ENCODE measurements around the gene YLPM1. TPM values are rescaled to one million over a fixed set of nuclear protein-coding genes. Genes with fewer than 3 reads are reported as not detected.
"Not testable (repeated sequence)": the region's sequence is repeated elsewhere in the genome, so short reads cannot be mapped to it uniquely, and the experiment has no call there.

Gene YLPM1
- total and polyA plus RNA-seq, 2 donors from 2014 or later = 16.2 to 68.2 TPM

DNA sequence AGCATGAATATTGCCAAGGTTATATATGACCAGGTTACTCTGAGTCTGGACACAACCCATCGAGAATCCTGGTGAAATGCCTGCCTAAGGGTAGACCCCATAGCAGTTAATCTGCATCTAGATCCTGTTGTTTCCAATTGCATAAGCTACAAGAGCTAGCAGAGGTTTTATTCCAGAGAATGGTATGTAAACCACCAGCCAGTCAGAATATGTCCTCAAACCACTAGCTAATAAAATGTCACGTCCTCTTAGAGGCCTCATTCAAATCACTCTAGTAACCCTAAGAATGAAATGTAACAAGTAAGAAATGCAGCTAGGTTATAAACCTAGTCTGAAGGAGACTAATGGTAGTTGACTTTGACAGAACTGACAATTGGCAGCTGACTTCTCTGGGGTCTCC, 9.0 kb upstream of the YLPM1 start:
- Histone ChIP-seq H3K4me3 (ENCODE audit: low read length in 3 of 3) (no peak overlapping the region), H3K9me3 (ENCODE audit: control insufficient read depth in 2 of 3, insufficient read depth in 1 of 3, low read length in 3 of 3) (peaks cover 0 to 2% (median 0%) of the 10 kb centered on the region in 3 donors), H3K4me1 (ENCODE audit: control insufficient read depth in 2 of 3, insufficient read depth in 2 of 3, low read depth in 1 of 3, low read length in 3 of 3) (no peaks in the 10 kb centered on the region), H3K36me3 (ENCODE audit: control insufficient read depth in 2 of 3, insufficient read depth in 3 of 3, low read length in 3 of 3) (no peaks in the 10 kb centered on the region), H3K9ac (ENCODE audit: low read length in 3 of 3) (no peak overlapping the region), H3K27me3 (ENCODE audit: control insufficient read depth, insufficient read depth, low read length) (no peaks in the 10 kb centered on the region), H3K27ac (ENCODE audit: low read depth in 2 of 2, low read length in 2 of 2) (no peak overlapping the region)
- DNase-seq (no peak), FAIRE-seq (no peak)
- TF ChIP-seq, protein P1, sequence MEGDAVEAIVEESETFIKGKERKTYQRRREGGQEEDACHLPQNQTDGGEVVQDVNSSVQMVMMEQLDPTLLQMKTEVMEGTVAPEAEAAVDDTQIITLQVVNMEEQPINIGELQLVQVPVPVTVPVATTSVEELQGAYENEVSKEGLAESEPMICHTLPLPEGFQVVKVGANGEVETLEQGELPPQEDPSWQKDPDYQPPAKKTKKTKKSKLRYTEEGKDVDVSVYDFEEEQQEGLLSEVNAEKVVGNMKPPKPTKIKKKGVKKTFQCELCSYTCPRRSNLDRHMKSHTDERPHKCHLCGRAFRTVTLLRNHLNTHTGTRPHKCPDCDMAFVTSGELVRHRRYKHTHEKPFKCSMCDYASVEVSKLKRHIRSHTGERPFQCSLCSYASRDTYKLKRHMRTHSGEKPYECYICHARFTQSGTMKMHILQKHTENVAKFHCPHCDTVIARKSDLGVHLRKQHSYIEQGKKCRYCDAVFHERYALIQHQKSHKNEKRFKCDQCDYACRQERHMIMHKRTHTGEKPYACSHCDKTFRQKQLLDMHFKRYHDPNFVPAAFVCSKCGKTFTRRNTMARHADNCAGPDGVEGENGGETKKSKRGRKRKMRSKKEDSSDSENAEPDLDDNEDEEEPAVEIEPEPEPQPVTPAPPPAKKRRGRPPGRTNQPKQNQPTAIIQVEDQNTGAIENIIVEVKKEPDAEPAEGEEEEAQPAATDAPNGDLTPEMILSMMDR (IDR thresholded peaks at IDR 0.05; ENCODE audit: borderline replicate concordance, extremely low read depth, insufficient read depth) = no peak
- intact Hi-C loops (cut with DNase I) = no loop called here

DNA sequence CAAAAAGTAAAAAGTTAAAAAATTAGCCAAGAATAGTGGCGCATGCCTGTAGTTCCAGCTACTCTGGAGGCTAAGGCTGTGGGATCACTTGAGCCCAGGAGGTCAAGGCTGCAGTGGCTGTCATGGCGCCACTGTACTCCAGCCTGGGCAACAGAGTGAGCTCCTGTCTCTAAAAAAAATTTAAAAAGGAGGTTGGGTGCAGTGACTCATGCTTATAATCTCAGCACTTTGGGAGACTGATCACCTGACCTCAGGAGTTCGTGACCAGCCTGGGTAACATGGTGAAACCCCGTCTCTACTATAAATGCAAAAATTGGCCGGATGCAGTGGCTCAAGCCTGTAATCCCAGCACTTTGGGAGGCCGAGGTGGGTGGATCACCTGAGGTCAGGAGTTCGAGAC, 8.2 kb upstream of the YLPM1 start:
- intact Hi-C loops (cut with DNase I) = no loop called here

DNA sequence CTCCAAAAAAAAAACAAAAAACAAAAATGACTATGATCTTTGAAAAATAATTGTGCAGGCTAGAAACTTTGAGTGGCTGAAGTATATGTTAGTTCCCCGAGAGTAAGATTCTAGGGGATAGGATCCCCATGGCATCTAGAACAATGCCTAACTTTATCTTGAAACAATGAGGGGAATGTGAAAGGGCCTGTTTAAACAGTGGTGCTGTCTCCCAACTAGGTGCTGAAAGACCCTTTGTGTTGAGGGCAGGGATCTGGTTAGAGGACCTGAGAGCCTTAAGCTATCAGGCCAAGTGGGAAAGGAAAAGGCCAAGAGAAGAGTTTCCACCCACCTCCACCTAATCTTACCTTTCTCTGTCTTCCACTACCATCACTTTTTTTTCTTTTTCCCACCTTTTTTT, 6.8 kb upstream of the YLPM1 start:
- intact Hi-C loops (cut with DNase I) = no loop called here
- H3K9me3 ChIP-seq (ENCODE audit: control insufficient read depth in 2 of 3, insufficient read depth in 1 of 3, low read length in 3 of 3) = peaks cover 0 to 2% (median 0%) of the 10 kb centered on the region in 3 donors
- H3K9ac ChIP-seq (ENCODE audit: low read length in 3 of 3) = no peak overlapping the region
- H3K4me1 ChIP-seq (ENCODE audit: control insufficient read depth in 2 of 3, insufficient read depth in 2 of 3, low read depth in 1 of 3, low read length in 3 of 3) = no peaks in the 10 kb centered on the region
- no peak overlapping the region for H3K4me3 ChIP-seq (ENCODE audit: low read length in 3 of 3)
- H3K27ac ChIP-seq (ENCODE audit: low read depth in 2 of 2, low read length in 2 of 2) = no peak overlapping the region
- TF ChIP-seq, protein P1 (IDR thresholded peaks at IDR 0.05; ENCODE audit: borderline replicate concordance, extremely low read depth, insufficient read depth) = no peak
- no peak for FAIRE-seq
- H3K27me3 ChIP-seq (ENCODE audit: control insufficient read depth, insufficient read depth, low read length) = no peaks in the 10 kb centered on the region
- DNase-seq = no peak
- no peaks in the 10 kb centered on the region for H3K36me3 ChIP-seq (ENCODE audit: control insufficient read depth in 2 of 3, insufficient read depth in 3 of 3, low read length in 3 of 3)

More for the DNA sequence above, 8.2 kb upstream of the YLPM1 start:
- no peaks in the 10 kb centered on the region for H3K4me1 ChIP-seq (ENCODE audit: control insufficient read depth in 2 of 3, insufficient read depth in 2 of 3, low read depth in 1 of 3, low read length in 3 of 3)
- TF ChIP-seq, protein P1 (IDR thresholded peaks at IDR 0.05; ENCODE audit: borderline replicate concordance, extremely low read depth, insufficient read depth) = no peak
- H3K9ac ChIP-seq (ENCODE audit: low read length in 3 of 3) = no peak overlapping the region
- FAIRE-seq (no peak), DNase-seq (no peak)
- no peak overlapping the region for H3K27ac ChIP-seq (ENCODE audit: low read depth in 2 of 2, low read length in 2 of 2)
- no peaks in the 10 kb centered on the region for H3K36me3 ChIP-seq (ENCODE audit: control insufficient read depth in 2 of 3, insufficient read depth in 3 of 3, low read length in 3 of 3)
- no peaks in the 10 kb centered on the region for H3K27me3 ChIP-seq (ENCODE audit: control insufficient read depth, insufficient read depth, low read length)
- H3K9me3 ChIP-seq (ENCODE audit: control insufficient read depth in 2 of 3, insufficient read depth in 1 of 3, low read length in 3 of 3) = peaks cover 0 to 2% (median 0%) of the 10 kb centered on the region in 3 donors
- no peak overlapping the region for H3K4me3 ChIP-seq (ENCODE audit: low read length in 3 of 3)

DNA sequence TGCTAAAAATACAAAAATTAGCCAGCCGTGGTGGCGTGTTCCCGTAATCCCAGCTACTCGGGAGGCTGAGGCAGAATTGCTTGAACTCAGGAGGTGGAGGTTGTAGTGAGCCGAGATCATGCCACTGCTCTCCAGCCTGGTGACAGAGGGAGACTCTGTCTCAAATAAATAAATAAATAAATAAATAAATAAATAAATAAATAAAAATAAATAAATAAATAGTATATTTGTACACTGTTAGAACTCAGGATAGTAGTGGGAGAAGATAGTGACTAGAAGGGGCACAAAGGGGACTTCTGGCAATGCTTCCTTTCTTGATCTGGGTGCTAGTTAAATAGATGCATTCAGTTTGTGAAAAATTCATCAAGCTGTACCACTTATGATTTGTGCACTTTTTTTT, 4.6 kb upstream of the YLPM1 start:
- H3K9ac ChIP-seq (ENCODE audit: low read length in 3 of 3); H3K36me3 ChIP-seq (ENCODE audit: control insufficient read depth in 2 of 3, insufficient read depth in 3 of 3, low read length in 3 of 3); intact Hi-C loops (cut with DNase I); H3K4me1 ChIP-seq (ENCODE audit: control insufficient read depth in 2 of 3, insufficient read depth in 2 of 3, low read depth in 1 of 3, low read length in 3 of 3); H3K4me3 ChIP-seq (ENCODE audit: low read length in 3 of 3); H3K27me3 ChIP-seq (ENCODE audit: control insufficient read depth, insufficient read depth, low read length); H3K27ac ChIP-seq (ENCODE audit: low read depth in 2 of 2, low read length in 2 of 2); DNase-seq; FAIRE-seq; H3K9me3 ChIP-seq (ENCODE audit: control insufficient read depth in 2 of 3, insufficient read depth in 1 of 3, low read length in 3 of 3): not testable (repeated sequence)

Data from kidney (tissue), 14 donors.